ENCODE data around the gene DGKZ. TPM values are rescaled to one million over a fixed set of nuclear protein-coding genes. Genes with fewer than 3 reads are reported as not detected.

Gene DGKZ
- total and polyA plus RNA-seq, 2 donors (not counting 3 experiments of a cell fraction or from before 2014, with no cell fraction given) = 88.8 to 127 TPM

GRCh38 chr11:46376258-46377050, 29.2 kb downstream of the DGKZ start:
- no peaks in the 10 kb centered on the region for H3K9me3 ChIP-seq (replicated peaks; ENCODE audit: control insufficient read depth, insufficient read depth, low read length)
- H3K36me3 ChIP-seq (ENCODE audit: control insufficient read depth in 2 of 2, extremely low read depth in 1 of 2, insufficient read depth in 2 of 2, low read length in 2 of 2) = peaks cover 3 to 40% of the 10 kb centered on the region in 2 experiments
- H3K79me2 ChIP-seq (ENCODE audit: control insufficient read depth, insufficient read depth, low read length) = no peaks in the 10 kb centered on the region
- dilution Hi-C loops (cut with MboI; ENCODE audit: extremely low pct_ligation_motif_present, low sequenced_read_pairs) (no loop called here), intact Hi-C loops (cut with micrococcal nuclease) (no loop called here)
- CTCF ChIA-PET = interaction anchor here (0.8 to 2.0 kb wide), 6 partner anchors 12 to 153 kb away, joined by 3 to 5 read pairs (median 4); partner anchors contain the start of gene CHRM4
- no peak overlapping the region for H3K27ac ChIP-seq (ENCODE audit: insufficient read depth, low read depth, low read length)
- TF ChIP-seq FOS (IDR thresholded peaks at IDR 0.05; ENCODE audit: borderline replicate concordance, insufficient read depth, low read length) (no peak), CTCF (IDR thresholded peaks at IDR 0.05; ENCODE audit: extremely low read depth in 1 of 2, insufficient read depth in 1 of 2, low read depth in 1 of 2, low read length in 2 of 2) (no peak)
- peaks cover 2% of the 10 kb centered on the region for H3K4me1 ChIP-seq (ENCODE audit: control insufficient read depth, extremely low read depth, insufficient read depth, low read length)
- POLR2A ChIA-PET = no interaction called here
- H3K9ac ChIP-seq (replicated peaks; ENCODE audit: extremely low read depth, insufficient read depth, low read length) = no peak overlapping the region
- no peak overlapping the region for H3K4me2 ChIP-seq (ENCODE audit: insufficient read depth, low read length)
- no peak overlapping the region for H3K4me3 ChIP-seq (replicated peaks in 1 of 3; ENCODE audit: insufficient read depth in 1 of 3, low read depth in 1 of 3, low read length in 3 of 3)
- no TSS peak for BruUV-seq (replicated peaks)
- DNase-seq (ENCODE audit: low read depth, low spot score) = no peak
- H4K20me1 ChIP-seq (replicated peaks; ENCODE audit: control insufficient read depth, extremely low read depth, insufficient read depth, low read length) = no peaks in the 10 kb centered on the region
- no peak overlapping the region for H2AFZ ChIP-seq (ENCODE audit: low read depth, low read length)
- no peaks in the 10 kb centered on the region for H3K9me1 ChIP-seq (replicated peaks; ENCODE audit: control insufficient read depth, extremely low read depth, insufficient read depth, low read length)
- no peak for FAIRE-seq
- H3K27me3 ChIP-seq (ENCODE audit: control insufficient read depth in 2 of 2, insufficient read depth in 2 of 2, low read length in 2 of 2) = no peaks in the 10 kb centered on the region

GRCh38 chr11:46377290-46377689, 30.0 kb downstream of the DGKZ start:
- CTCF ChIA-PET = interaction anchor here (0.8 to 2.0 kb wide), 3 partner anchors 13 to 29 kb away, joined by 3 to 5 read pairs (median 4); partner anchors contain the start of gene CHRM4
- H3K27me3 ChIP-seq (ENCODE audit: control insufficient read depth in 2 of 2, insufficient read depth in 2 of 2, low read length in 2 of 2) = no peaks in the 10 kb centered on the region
- H3K4me3 ChIP-seq (replicated peaks in 1 of 3; ENCODE audit: insufficient read depth in 1 of 3, low read depth in 1 of 3, low read length in 3 of 3) = no peak overlapping the region
- H3K9me3 ChIP-seq (replicated peaks; ENCODE audit: control insufficient read depth, insufficient read depth, low read length) = no peaks in the 10 kb centered on the region
- no peak overlapping the region for H3K9ac ChIP-seq (replicated peaks; ENCODE audit: extremely low read depth, insufficient read depth, low read length)
- H2AFZ ChIP-seq (ENCODE audit: low read depth, low read length) = no peak overlapping the region
- DNase-seq (ENCODE audit: low read depth, low spot score) = no peak
- FAIRE-seq = no peak
- intact Hi-C loops (cut with micrococcal nuclease) = no loop called here
- no peaks in the 10 kb centered on the region for H3K79me2 ChIP-seq (ENCODE audit: control insufficient read depth, insufficient read depth, low read length)
- no TSS peak for BruUV-seq (replicated peaks)
- no peaks in the 10 kb centered on the region for H4K20me1 ChIP-seq (replicated peaks; ENCODE audit: control insufficient read depth, extremely low read depth, insufficient read depth, low read length)
- peaks cover 3% of the 10 kb centered on the region for H3K4me1 ChIP-seq (ENCODE audit: control insufficient read depth, extremely low read depth, insufficient read depth, low read length)
- dilution Hi-C loops (cut with MboI; ENCODE audit: extremely low pct_ligation_motif_present, low sequenced_read_pairs) = no loop called here
- TF ChIP-seq POLR2AphosphoS5 (IDR thresholded peaks at IDR 0.05; ENCODE audit: insufficient read depth, low read depth, low read length) (no peak), CTCF (IDR thresholded peaks at IDR 0.05; ENCODE audit: extremely low read depth in 1 of 2, insufficient read depth in 1 of 2, low read depth in 1 of 2, low read length in 2 of 2) (no peak), MAX (IDR thresholded peaks at IDR 0.05; ENCODE audit: insufficient read depth, insufficient read length) (no peak), GATA2 (IDR thresholded peaks at IDR 0.05; ENCODE audit: insufficient read depth, insufficient read length, low read depth, low read length) (no peak), EZH2 (IDR thresholded peaks at IDR 0.05; ENCODE audit: borderline replicate concordance, low read depth, low read length, severe bottlenecking) (no peak), JUN (IDR thresholded peaks at IDR 0.05; ENCODE audit: borderline replicate concordance, insufficient read depth, insufficient read length, low read depth) (no peak), FOS (IDR thresholded peaks at IDR 0.05; ENCODE audit: borderline replicate concordance, insufficient read depth, low read length) (no peak), MYC (IDR thresholded peaks at IDR 0.05; ENCODE audit: low read depth, low read length) (no peak), POLR2A (IDR thresholded peaks at IDR 0.05; ENCODE audit: low read depth, low read length) (no peak)
- POLR2A ChIA-PET = no interaction called here
- no peaks in the 10 kb centered on the region for H3K9me1 ChIP-seq (replicated peaks; ENCODE audit: control insufficient read depth, extremely low read depth, insufficient read depth, low read length)
- H3K36me3 ChIP-seq (ENCODE audit: control insufficient read depth in 2 of 2, extremely low read depth in 1 of 2, insufficient read depth in 2 of 2, low read length in 2 of 2) = peaks cover 3 to 35% of the 10 kb centered on the region in 2 experiments
- H3K4me2 ChIP-seq (ENCODE audit: insufficient read depth, low read length) = no peak overlapping the region
- H3K27ac ChIP-seq (ENCODE audit: insufficient read depth, low read depth, low read length) = no peak overlapping the region
